Panc1 (cell line): ENCODE results near the gene EEIG2. TPM values are rescaled to one million over a fixed set of nuclear protein-coding genes. Genes with fewer than 3 reads are reported as not detected.
A peak's percentile ranks its signal among the peaks of the same experiment; 100 is the strongest.

Source experiments
- ATAC-seq: fragments of 200-7000 bp; cut with Tn5 transposase; 2 replicates; pipeline ENCODE4 v1.9.1; 2020; ENCODE audit warnings: mild to moderate bottlenecking, moderate library complexity
- BruUV-seq: library from RNA; stranded (reverse); fragments of 400-500 nt; replicated peaks from 2 replicates; lab custom pipeline; 2021; lab: Mats Ljungman, UMichigan
- CTCF ChIA-PET: fragments of 300-600 bp; sonication (Branson Sonifier 250); formaldehyde crosslinking; loops from one replicate; lab custom pipeline; 2022; ENCODE audit warnings: antibody characterized with exemption; lab: Charles Lee
- POLR2A ChIA-PET: fragments of 300-600 bp; sonication (Branson Sonifier 250); formaldehyde crosslinking; loops from one replicate; lab custom pipeline; 2022; ENCODE audit warnings: antibody characterized with exemption; lab: Charles Lee
- DNase-seq: peaks from one replicate; pipeline ENCODE4 v3.0.0-alpha.2; 2010; ENCODE audit warnings: low read depth, low spot score
- H3K27ac ChIP-seq: 2 replicates; pipeline ENCODE4 v1.5.1; 2011; ENCODE audit warnings: mild to moderate bottlenecking, low read length, inconsistent platforms
- H3K27me3 ChIP-seq: fragments of 200-500 bp; sonication (Bioruptor generic); 2 replicates; pipeline ENCODE4 v1.6.0; 2014; ENCODE audit warnings: low read length, inconsistent platforms; ENCODE audit not compliant: control insufficient read depth, insufficient read depth
- H3K36me3 ChIP-seq: fragments of 200-500 bp; sonication (Bioruptor generic); 2 replicates; pipeline ENCODE4 v1.5.1; 2014; ENCODE audit warnings: inconsistent platforms, mild to moderate bottlenecking, low read length, moderate library complexity; ENCODE audit not compliant: control insufficient read depth, insufficient read depth
- H3K4me1 ChIP-seq: 2 replicates; pipeline ENCODE4 v1.5.1; 2011; ENCODE audit warnings: inconsistent platforms, mild to moderate bottlenecking, low read length, moderate library complexity; ENCODE audit not compliant: control insufficient read depth, insufficient read depth
- H3K4me3 ChIP-seq, 2 experiments: 2 replicates each; pipeline ENCODE4 v1.5.1; 2011 to 2012; ENCODE audit warnings: low read depth in 2 of 2, low read length in 2 of 2, mild to moderate bottlenecking in 2 of 2, inconsistent platforms in 1 of 2, moderate library complexity in 1 of 2
- H3K9me3 ChIP-seq: fragments of 200-500 bp; sonication (Bioruptor generic); 2 replicates; pipeline ENCODE4 v1.5.1; 2014; ENCODE audit warnings: low read depth, mild to moderate bottlenecking, inconsistent platforms, low read length, moderate library complexity; ENCODE audit not compliant: control insufficient read depth, insufficient read depth
- CTCF ChIP-seq: fragments of 450-650 bp; IDR thresholded peaks from 2 replicates; pipeline ENCODE4 v1.5.1; 2017; ENCODE audit warnings: mild to moderate bottlenecking
- POLR2AphosphoS5 ChIP-seq: IDR thresholded peaks from 2 replicates; pipeline ENCODE4 v1.6.1; 2012; ENCODE audit warnings: mild to moderate bottlenecking, low read depth, low read length, moderate library complexity
- SIN3A ChIP-seq: IDR thresholded peaks from 2 replicates; pipeline ENCODE4 v1.6.1; 2012; ENCODE audit warnings: low read depth, mild to moderate bottlenecking, low read length, moderate library complexity, borderline replicate concordance; ENCODE audit not compliant: insufficient read depth
- TCF7L2 ChIP-seq: IDR thresholded peaks from 2 replicates; pipeline ENCODE4 v1.6.1; 2011; ENCODE audit warnings: mild to moderate bottlenecking, low read depth, low read length, inconsistent platforms
- in situ Hi-C: cut with HindIII; loops from 2 replicates; pipeline ENCODE4 v1.10.0; 2016; ENCODE audit warnings: low sequenced_read_pairs, low pct_unique_long_range_greater_than_20kb
- intact Hi-C: fragments of 100-400 bp; cut with micrococcal nuclease; formaldehyde crosslinking; loops from one replicate; pipeline ENCODE4 v1.10.0; 2022; ENCODE audit not compliant: unreplicated experiment
- total RNA-seq: library from RNA; stranded (reverse); gene quantifications from one replicate; pipeline ENCODE4 v1.2.1, GENCODE V29; 2021; ENCODE audit not compliant: unreplicated experiment
- TF ChIP-seq, protein P1 (sequence below), 2 experiments: IDR thresholded peaks; 2 replicates each; pipeline ENCODE4 v1.6.1; 2011 to 2012; ENCODE audit warnings: low read depth in 2 of 2, control low read depth in 1 of 2, low read length in 1 of 2, mild to moderate bottlenecking in 1 of 2, moderate library complexity in 1 of 2; ENCODE audit not compliant: insufficient read depth in 1 of 2

EEIG2 gene
- total RNA-seq, 1 experiment from 2014 or later: 5.4 TPM

- peaks cover 6% of the 10 kb centered on the region for H3K4me1 ChIP-seq
- H3K27ac ChIP-seq: no peak overlapping the region
- no peaks in the 10 kb centered on the region for H3K9me3 ChIP-seq
- BruUV-seq: no TSS peak
- intact Hi-C loops (no loop called here), in situ Hi-C loops (no loop called here)
- H3K27me3 ChIP-seq: no peaks in the 10 kb centered on the region
- POLR2A ChIA-PET: no interaction called here
- ATAC-seq (no peak), DNase-seq (no peak)
- H3K4me3 ChIP-seq: no peak overlapping the region
- no peaks in the 10 kb centered on the region for H3K36me3 ChIP-seq
- CTCF ChIA-PET: no interaction called here
- TF ChIP-seq POLR2AphosphoS5: no peak
- no peak for TF ChIP-seq SIN3A
- no peak for TF ChIP-seq CTCF
- no peak for TF ChIP-seq TCF7L2
- TF ChIP-seq, protein P1, sequence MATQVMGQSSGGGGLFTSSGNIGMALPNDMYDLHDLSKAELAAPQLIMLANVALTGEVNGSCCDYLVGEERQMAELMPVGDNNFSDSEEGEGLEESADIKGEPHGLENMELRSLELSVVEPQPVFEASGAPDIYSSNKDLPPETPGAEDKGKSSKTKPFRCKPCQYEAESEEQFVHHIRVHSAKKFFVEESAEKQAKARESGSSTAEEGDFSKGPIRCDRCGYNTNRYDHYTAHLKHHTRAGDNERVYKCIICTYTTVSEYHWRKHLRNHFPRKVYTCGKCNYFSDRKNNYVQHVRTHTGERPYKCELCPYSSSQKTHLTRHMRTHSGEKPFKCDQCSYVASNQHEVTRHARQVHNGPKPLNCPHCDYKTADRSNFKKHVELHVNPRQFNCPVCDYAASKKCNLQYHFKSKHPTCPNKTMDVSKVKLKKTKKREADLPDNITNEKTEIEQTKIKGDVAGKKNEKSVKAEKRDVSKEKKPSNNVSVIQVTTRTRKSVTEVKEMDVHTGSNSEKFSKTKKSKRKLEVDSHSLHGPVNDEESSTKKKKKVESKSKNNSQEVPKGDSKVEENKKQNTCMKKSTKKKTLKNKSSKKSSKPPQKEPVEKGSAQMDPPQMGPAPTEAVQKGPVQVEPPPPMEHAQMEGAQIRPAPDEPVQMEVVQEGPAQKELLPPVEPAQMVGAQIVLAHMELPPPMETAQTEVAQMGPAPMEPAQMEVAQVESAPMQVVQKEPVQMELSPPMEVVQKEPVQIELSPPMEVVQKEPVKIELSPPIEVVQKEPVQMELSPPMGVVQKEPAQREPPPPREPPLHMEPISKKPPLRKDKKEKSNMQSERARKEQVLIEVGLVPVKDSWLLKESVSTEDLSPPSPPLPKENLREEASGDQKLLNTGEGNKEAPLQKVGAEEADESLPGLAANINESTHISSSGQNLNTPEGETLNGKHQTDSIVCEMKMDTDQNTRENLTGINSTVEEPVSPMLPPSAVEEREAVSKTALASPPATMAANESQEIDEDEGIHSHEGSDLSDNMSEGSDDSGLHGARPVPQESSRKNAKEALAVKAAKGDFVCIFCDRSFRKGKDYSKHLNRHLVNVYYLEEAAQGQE (IDR thresholded peaks at IDR 0.05; ENCODE audit: insufficient read depth in 1 of 2, low read depth in 2 of 2, low read length in 1 of 2): no peak
These were observed 2.6 kb upstream of the EEIG2 start for GRCh38 chr1:108557296-108557695.

GRCh38 chr1:108560189-108560873 lies 431 bp downstream of the EEIG2 start:
- DNase-seq (no peak), ATAC-seq (peak; percentile 79)
- H3K4me3 ChIP-seq: peak overlapping the region; percentile 56 to 58
- intact Hi-C loops: no loop called here
- no peaks in the 10 kb centered on the region for H3K36me3 ChIP-seq
- CTCF ChIA-PET: interaction anchor here (1.1 to 2.2 kb wide), 2 partner anchors 48 to 83 kb away, joined by 4 to 6 read pairs; no protein-coding TSS in a partner anchor
- H3K27ac ChIP-seq: peak overlapping the region; percentile 63; the same call in 1 of the 2 replicates
- H3K27me3 ChIP-seq: no peaks in the 10 kb centered on the region
- no peaks in the 10 kb centered on the region for H3K9me3 ChIP-seq
- TF ChIP-seq, protein P1 (IDR thresholded peaks at IDR 0.05; ENCODE audit: insufficient read depth in 1 of 2, low read depth in 2 of 2, low read length in 1 of 2): no peak
- TF ChIP-seq SIN3A (no peak), CTCF (peak; percentile 22; the same call in 1 of the 2 replicates)
- no TSS peak for BruUV-seq
- H3K4me1 ChIP-seq: peaks cover 6% of the 10 kb centered on the region
- POLR2A ChIA-PET: no interaction called here
- in situ Hi-C loops: no loop called here
